ENCODE data around the gene EMX1.

Gene EMX1

DNA sequence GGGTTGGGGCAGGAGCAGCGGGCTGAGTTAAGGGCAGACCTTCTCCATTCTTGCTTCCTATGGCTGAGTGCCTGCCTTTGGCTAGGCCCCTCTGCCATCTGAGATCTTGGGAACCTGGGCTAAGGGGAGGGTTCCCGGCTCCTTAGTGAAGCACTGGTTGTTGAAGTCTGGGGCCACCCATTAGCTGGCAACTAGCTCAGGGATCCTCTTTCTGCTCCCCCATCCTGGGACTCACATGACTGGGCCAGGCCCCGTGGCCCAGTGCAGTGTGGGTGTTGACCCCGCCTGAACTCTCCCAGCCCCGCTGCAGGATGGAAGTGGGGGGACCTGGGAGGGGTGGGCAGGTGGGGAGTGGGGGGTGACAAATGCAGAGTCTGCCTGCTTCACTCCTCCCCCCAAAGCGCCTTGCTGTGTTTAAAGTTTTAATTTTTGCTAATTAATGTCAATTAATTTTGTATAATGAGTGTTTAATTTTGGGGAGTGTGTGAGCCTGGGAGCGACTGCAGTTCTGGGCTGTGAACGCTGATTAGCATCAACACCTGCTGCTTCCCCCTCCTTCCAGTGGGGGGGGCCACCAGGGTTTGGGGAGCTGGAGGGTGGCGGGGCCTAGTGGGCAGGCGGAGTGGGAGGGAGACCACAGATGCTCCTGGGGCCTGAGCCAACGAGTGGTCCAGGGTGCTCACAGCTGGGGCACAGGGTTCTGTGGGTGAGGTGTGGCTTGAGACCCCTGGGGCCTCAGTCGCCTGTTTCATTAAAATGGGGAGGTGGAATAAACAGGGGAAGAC, 55.2 kb downstream of the EMX1 start:
- no peak for DNase-seq (ENCODE audit: insufficient read length, low spot score)
- TF ChIP-seq POLR2A (IDR thresholded peaks at IDR 0.05; ENCODE audit: low read depth, low read length), result no peak
- FAIRE-seq, result no peak

DNA sequence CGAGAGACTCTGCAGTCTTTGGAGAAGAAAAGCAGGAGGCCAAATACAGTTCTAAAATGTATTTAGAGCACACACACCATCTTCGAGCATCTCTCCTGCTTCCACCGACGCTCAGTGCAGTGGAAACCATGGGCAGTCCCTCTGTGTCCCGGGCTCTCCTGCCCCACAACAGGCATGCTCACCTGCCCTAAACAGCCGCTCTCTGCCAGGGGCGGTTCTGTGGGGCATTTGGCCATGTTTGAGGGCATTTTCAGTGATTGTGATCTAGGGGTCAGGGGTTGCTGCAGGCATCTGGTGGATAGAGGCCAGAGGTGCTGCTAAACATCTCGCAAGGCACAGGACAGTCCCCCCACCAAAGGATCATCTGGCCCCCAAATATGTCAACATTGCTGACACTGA, 55.8 kb downstream of the EMX1 start:
- DNase-seq (ENCODE audit: insufficient read length, low spot score) (no peak), FAIRE-seq (no peak)
- TF ChIP-seq POLR2A (IDR thresholded peaks at IDR 0.05; ENCODE audit: low read depth, low read length), result no peak

DNA sequence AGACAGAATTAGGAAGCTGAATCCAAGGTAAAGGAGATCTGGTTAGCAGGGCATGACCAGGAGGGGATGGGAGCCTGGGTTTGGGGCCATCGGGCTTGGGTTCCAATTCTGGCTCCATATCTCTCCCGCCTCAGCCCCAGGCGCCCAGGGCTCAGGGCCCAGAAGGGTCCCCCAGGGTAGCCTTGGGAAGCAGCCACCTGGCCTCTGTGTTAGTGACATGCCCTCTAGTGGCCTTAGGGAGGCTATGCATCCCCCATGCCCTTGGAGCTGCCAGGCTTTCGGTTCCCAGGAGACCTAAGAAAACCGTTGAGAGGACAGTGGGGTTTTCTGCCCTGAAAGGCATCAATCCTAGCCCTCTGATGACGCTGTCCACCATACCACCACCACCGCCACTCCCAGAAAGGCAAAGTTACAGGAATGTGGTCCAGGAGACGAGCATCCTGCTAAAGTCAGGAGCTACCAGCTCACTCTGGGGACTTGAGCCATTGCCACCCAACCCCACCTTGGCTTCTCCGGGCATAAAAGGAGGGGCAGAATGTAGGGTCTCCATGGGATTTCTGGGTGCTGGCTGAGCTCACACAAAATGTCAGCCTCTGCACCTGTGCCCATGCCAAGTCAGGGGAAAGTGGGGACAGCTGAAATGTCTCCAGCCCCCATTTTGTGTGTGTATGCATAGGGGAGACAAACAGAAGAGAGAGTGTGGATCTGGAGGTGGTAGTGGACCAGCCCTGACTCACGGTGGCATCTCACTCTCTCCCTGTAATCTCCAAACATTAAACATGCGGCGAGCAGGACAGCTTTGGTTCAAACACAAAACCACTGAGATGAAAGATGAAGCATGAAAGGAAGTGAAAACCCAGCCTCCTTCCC, 56.5 kb downstream of the EMX1 start:
- peak; percentile 81 for DNase-seq (ENCODE audit: insufficient read length, low spot score)
- TF ChIP-seq POLR2A (IDR thresholded peaks at IDR 0.05; ENCODE audit: low read depth, low read length), result no peak
- no peak for FAIRE-seq

DNA sequence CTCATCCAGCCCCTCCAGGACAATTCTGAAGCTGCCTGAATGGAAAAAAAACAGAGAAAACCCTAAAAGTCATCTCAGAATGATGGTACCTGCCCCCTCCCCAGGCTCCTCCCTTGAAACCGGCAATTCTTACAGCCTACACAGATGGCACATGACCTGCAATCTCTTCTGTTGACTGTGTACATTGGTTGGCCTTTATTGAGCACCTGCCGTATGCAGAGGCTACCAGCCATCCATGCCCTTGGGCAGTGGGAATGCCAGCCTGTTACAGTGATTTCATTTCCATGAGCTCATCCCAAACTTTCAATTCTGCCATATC, 57.1 kb downstream of the EMX1 start:
- FAIRE-seq, result no peak
- no peak for TF ChIP-seq POLR2A (IDR thresholded peaks at IDR 0.05; ENCODE audit: low read depth, low read length)

DNA sequence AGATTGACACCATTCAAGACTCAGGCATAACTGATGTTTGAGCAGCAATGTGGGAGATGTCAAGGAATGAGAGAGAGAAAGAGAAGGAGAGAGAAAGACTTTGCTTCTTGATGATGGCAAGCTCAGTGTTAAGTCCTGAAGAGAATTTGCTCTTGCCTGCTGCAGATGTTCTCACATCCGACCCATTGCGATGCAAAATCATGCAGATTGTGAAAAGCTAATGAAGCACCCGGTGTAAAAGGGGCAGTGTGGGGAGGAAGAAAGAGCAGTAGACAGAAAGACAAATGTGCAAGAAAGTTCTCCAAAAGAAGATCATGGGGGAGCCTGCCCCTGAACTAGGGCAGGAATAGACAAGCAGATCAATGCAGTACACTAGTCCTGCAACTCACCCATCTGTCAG, 57.7 kb downstream of the EMX1 start:
- FAIRE-seq (no peak), DNase-seq (ENCODE audit: insufficient read length, low spot score) (no peak)
- TF ChIP-seq POLR2A (IDR thresholded peaks at IDR 0.05; ENCODE audit: low read depth, low read length), result no peak

More for the DNA sequence above, 57.1 kb downstream of the EMX1 start:
- DNase-seq (ENCODE audit: insufficient read length, low spot score), result no peak

DNA sequence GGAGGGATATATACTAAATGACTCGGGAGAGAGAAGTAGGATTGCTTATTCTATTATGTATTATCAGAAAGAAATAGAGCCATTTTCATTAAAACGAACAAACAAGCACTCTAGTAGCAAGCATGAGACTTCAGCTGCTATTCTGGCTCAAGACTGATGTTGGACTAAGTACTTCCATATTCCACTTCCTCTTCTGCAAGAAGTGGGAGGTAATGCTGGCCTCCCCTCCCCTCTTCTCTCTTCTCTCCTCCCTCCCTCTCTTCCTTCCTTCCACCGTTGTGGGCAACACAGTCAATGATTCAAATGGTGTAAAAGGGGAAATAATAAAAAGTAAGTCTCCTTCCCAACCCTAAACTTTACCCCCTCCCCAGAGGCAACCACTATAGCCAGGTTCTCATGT, 62.6 kb downstream of the EMX1 start:
- DNase-seq (ENCODE audit: insufficient read length, low spot score) (no peak), FAIRE-seq (no peak)
- no peak for TF ChIP-seq POLR2A (IDR thresholded peaks at IDR 0.05; ENCODE audit: low read depth, low read length)

DNA sequence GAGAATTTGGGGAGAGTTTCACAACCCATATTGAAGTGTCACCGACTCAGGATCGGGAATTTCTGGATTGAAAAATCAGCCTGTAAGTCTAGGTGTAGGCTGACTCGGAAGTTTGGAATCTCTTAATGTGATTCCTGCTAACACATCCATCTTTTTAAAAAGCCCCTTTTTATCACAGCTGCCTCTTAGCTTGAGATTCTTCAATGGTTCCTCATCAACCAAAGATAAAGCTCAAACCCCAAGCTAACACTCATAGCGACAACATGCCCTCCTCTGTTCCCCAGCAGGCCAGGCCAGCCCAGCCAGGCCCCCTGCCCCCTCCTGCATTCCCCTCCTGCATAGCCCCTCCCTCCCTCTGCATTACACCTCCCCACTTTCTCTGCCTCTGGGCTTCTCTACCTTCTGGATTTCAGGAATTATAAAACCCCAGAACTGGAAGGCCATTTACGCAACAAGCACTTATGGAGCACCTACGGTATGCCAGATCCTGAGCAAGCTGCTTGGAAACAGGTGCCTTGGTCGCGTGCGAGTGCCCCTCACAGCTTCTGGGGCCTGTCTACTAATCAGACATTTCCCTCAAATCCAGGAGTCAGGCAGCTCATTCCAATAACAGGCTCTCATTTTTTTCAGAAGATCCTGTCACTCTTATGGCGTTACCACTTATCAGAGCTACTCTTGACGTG, 63.4 kb downstream of the EMX1 start:
- FAIRE-seq (no peak), DNase-seq (ENCODE audit: insufficient read length, low spot score) (peak; percentile 50)
- no peak for TF ChIP-seq POLR2A (IDR thresholded peaks at IDR 0.05; ENCODE audit: low read depth, low read length)

DNA sequence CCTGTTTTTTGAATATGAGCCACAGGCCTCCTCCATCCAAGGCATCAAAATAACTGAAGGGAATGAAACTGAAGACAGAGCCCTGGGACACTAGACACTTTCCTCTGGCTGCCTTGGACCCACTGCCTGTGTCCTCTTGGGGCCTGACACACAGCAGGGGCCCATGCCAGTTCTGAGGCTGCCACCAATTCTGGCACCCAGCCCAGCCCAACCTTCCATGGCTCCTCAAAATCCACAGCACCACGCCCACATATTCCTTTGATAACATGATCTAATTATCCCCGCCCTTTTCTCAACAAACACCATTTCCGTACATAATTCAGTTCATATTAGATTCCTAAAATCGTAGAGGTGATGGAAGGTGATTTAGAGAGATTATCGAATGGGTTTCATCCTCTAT, 64.2 kb downstream of the EMX1 start:
- FAIRE-seq (no peak), DNase-seq (ENCODE audit: insufficient read length, low spot score) (no peak)
- no peak for TF ChIP-seq POLR2A (IDR thresholded peaks at IDR 0.05; ENCODE audit: low read depth, low read length)

DNA sequence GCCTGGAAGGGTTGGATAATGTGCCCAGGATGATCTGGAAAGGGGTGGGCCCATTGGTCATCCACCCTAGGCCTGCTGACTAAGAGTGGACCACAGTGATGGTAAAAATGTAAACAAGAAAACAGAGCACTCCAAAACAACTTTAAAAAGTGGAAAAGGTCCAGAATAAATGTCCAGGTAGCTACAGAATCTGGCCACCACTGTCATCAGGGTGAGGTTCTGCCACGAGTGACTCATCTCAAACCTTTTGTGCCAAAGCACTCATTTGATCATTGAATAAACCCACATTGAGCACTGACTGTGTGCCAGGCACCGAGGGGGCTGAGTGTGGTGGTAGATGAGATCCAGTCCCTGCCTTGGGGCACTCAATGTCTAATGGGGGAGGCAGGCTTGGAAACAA, 64.9 kb downstream of the EMX1 start:
- DNase-seq (ENCODE audit: insufficient read length, low spot score), result no peak
- no peak for TF ChIP-seq POLR2A (IDR thresholded peaks at IDR 0.05; ENCODE audit: low read depth, low read length)
- no peak for FAIRE-seq

DNA sequence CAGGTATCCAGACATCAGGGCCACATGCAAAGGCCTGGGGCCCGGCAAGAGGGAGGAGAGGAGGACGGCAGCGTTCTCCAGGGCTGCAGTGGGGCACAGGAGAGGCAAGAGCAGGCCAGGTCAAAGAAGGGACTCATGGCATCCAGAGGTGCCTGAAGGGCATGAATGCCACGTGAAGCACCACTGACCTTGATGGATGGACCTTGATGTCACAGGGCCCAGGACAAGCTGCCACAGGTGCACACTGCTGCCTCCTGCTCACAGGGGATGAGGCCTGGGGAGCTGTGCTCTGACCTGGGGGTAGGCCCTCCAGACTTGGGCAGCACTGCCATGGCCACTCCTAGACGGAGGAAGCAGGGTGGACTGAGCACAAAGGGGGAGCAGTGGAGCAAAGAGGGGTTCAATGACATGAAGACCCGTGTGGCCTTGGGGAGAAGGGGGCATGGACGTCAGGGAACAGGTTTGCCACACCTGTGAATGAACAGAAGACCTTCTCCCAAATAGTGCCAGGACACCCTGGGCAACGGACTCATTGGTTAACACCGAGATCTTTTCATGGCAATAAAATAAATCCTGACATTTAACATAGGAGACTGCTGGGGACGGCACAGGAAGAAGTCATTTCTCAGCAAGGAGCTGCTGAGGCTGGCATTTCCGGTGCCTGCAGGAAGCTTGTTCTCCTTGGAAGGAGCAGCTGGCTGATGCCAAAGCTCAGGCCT, 65.6 kb downstream of the EMX1 start:
- TF ChIP-seq POLR2A (IDR thresholded peaks at IDR 0.05; ENCODE audit: low read depth, low read length), result no peak
- DNase-seq (ENCODE audit: insufficient read length, low spot score) (no peak), FAIRE-seq (no peak)

DNA sequence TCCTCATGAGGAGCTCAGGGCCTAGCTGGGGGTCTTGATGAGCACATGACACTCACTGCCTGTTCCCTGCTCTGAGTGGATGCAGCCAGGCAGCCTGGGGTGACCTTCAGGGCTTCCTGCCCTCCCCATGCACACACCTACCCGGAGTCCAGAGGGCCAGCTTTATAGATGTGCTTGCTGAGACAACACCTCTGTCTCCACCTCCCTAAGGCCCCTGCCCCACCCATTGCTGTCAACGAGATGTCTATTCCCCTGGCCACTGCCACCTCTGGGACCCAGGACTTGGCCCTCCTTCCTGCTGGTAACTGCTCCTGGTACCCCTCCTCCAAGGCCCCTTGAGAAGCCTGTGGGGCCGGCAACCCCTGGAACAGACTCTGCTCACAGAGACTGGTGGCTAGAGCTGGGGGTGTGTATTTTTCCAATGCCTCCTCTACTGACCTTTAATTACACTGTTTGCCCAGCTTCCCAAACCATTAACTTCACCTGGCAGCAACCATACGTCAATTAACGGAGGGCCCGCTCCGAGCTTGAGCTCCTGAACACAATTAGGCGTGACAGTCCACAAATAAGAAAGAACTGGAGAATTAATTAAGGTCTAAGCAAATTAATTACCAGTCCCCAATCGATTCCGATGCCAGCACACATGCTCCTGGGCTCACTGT, 66.3 kb downstream of the EMX1 start:
- DNase-seq (ENCODE audit: insufficient read length, low spot score) (no peak), FAIRE-seq (no peak)
- no peak for TF ChIP-seq POLR2A (IDR thresholded peaks at IDR 0.05; ENCODE audit: low read depth, low read length)

DNA sequence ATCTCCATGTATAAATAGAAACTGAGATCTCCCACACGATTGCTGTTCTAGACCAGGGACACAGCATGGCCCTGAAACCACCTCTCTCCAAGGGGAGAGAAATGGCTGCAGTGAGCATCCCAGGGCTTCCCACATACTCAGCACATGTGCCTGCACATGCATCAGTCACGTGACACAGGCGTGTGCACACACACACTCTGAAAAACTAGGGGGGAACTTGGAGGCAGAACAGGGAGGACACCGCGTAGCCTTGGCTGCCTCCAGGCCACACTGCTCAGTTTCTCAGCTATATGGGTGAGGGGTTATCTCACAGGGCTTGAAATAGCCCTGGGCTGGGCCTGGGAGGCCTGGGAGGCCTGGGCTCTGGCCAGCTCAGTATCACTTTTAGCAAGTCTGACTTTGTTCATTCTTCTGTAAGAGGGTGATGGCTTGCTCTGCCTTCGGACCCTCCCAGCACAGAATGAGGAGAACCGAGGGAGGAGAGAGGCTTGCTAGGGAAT, 66.9 kb downstream of the EMX1 start:
- TF ChIP-seq POLR2A (IDR thresholded peaks at IDR 0.05; ENCODE audit: low read depth, low read length), result no peak
- FAIRE-seq, result no peak
- no peak for DNase-seq (ENCODE audit: insufficient read length, low spot score)

All from H54 (cell line).